GM18511 (cell line): Measurements from ENCODE around the gene NAB1.
A peak's percentile ranks its signal among the peaks of the same experiment; 100 is the strongest.

Experiments
- ATAC-seq: cut with Tn5 transposase; IDR thresholded peaks from one replicate; pipeline ENCODE4 v1.9.1; 2021; ENCODE audit warnings: mild to moderate bottlenecking, moderate library complexity; ENCODE audit not compliant: unreplicated experiment

Gene NAB1

DNA sequence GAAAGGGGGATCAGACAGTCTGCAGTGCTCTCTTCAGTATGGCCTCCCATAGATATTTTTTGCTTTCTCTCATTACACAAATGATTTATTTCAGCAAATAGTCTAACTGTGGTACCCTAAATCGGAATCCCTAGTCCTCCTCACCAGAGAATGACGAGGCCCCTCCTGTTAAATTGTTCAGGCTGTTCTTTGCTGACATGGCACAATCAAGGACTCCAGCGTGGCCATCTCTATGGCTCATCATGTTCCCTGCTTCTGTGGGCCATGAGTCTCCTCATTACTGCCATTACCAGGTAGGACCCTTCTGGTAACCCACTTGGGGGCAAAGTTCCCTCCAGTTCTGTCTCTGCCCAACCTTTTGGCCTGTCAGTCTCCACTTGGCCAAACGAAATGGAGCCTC lies 62.2 kb downstream of the NAB1 start:
- ATAC-seq: no peak

- ATAC-seq: no peak
Observed at GRCh38 chr2:190713471-190713870, 64.6 kb downstream of the NAB1 start.

DNA sequence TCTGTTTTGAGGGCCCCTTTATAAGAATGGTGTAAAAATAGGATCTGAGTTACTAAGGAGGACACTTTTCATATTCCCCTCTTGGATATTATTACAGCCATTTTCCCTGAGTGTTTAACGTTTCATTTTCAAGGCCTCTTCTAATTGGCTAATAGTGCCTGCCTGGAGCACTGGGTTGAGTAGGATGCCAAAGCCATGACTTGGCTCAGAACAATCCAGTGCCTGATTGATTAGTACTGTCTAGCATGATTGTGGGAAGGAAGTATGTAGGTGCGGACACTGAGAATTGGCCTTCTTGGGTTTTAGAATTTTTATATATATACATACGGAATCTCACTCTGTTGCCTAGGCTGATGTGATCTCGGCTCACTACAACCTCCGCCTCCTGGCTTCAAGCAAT lies 66.1 kb downstream of the NAB1 start:
- no peak for ATAC-seq

- no peak for ATAC-seq
Observed at GRCh38 chr2:190716176-190716807, 67.4 kb downstream of the NAB1 start.

DNA sequence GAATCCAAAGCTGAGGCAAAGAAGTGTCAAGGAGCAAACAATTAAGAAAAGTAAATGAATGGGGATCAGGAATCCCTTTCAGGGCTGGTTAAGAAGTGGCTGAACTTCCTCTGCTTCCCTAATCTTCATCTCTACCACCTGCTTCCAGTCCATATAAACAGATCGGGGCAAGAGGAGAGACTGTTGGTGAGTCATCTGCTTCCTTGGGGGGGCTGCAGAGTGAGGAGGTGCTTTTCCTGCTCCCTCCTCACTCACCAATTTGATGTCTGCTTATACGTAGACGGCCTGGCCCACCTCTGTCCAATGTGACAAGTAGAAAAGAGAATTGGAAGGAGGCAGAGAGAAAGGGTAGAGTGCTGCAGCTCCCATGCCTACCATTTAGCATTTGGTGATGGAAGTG lies 68.4 kb downstream of the NAB1 start:
- no peak for ATAC-seq

- no peak for ATAC-seq
Observed at GRCh38 chr2:190717764-190718651, 69.1 kb downstream of the NAB1 start.

- ATAC-seq: peak; percentile 66
Observed at GRCh38 chr2:190718652-190719526, 70.0 kb downstream of the NAB1 start.

DNA sequence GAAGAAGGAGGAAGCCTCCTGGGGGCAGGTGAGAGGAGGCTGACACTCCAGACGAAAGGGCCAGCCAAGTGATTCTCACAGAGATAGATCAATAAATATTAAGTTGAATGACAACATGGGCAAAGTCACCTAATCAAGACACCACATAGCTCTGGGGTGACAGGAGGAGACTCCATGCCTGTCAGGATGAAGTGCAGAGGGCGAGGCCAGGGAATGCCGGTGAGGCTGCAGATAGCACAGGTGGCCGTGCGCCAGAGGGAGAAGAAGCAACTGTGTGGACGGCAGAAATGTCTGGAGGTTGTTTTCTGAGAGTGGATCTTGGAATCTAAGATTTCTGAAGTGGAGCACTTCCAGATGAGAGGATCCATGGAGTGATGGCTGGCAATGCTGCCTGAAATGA lies 71.4 kb downstream of the NAB1 start:
- no peak for ATAC-seq

- no peak for ATAC-seq
Observed at GRCh38 chr2:190720691-190721090, 71.8 kb downstream of the NAB1 start.

DNA sequence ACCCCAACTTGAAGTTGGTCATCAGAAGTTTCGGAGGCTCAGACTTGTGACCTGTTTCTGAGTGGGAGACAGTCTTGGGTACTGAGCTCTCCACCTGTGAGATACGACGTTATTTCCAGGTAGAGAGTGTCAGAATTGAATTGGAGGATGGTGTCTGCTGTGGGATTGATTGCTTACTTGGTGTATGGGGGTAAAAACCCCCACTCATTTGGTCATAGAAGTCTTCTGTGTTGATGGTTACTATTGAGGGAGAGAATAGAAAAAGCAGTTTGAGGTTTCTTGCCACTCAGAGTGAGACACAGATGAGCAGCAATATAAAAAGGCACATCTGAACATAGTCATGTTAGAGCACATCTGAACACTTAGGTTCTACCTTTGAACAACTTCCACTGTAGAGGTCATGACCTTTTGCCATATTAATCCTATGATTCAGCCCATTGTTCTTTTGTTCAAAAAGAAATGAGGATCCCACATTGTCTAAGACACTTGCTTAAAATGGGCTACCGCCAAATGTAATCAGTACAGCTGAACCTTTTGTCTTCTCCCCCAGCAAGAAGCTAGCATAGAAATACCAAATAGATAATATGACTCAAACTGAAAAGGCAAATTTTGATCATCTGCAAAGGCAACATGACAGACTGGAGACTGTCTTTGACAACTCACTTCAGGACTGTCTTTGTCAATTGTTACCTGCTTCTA lies 73.3 kb downstream of the NAB1 start:
- peak; percentile 65 for ATAC-seq

GRCh38 chr2:190722835-190723234 lies 74.0 kb downstream of the NAB1 start:
- ATAC-seq: peak; percentile 4

- ATAC-seq: no peak
Observed at GRCh38 chr2:190723397-190724090, 74.7 kb downstream of the NAB1 start.

DNA sequence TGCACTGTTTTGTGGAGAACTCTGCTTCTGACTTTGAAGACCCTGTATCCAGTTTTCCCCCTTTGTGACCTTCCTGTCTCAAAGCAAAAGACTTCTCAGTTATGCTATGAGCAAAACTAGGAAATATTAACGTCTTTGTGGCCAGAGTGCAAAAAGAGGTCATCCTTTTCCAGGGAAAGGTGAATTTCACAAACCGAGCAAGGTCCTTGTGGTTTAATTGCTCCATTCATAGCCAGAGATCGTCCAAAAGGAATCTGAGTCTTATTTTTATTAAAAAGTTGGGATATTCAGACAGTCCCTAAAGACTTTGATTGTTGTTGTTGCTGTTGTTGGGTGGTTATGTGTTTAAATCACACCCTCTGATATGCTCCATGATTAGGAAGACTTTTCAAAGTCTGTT lies 77.4 kb downstream of the NAB1 start:
- ATAC-seq: no peak

DNA sequence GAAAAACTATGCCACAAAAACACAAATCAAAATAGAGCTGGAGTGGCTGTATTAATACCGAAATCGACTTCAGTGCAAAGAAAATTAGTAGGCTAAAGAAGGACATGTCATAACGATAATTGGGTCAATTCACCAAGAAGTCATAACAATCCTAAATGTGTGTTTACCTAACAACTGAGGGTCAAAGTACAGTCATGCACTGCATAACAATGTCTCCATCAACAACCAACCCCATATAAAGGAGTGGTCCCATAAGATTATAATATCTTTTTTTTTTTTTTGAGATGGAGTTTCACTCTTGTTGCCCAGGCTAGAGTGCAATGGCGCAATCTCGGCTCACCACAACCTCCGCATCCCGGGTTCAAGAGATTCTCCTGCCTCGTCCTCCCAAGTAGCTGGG lies 87.5 kb downstream of the NAB1 start:
- ATAC-seq: no peak

DNA sequence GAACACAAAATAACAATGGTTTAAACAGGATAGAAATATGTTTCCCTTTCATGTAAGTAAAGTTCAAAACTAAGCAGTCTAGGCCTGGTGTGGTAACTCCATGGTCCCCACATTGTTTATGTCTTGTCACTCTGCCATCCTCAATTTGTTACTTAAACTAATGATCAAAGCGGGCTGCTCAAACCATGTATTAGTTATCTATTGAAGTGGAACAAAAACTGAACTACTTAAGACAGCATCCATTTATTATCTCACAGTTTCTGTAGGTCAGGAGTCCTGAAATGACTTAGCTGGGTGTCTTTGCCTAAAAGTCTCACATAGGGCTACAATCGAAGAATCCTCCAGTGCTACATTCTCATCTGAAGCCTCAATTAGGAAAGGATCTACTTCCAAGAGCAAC lies 91.6 kb downstream of the NAB1 start:
- ATAC-seq: no peak
